ENCODE data around the gene HLA-DQB2.

HLA-DQB2 gene

GRCh38 chr6:32744776-32745175 is 18.6 kb downstream of the HLA-DQB2 start:
- no peak for DNase-seq

- DNase-seq, result no peak
Measured at GRCh38 chr6:32742374-32742773, 21.0 kb downstream of the HLA-DQB2 start.

- no peak for DNase-seq
Measured at GRCh38 chr6:32741031-32741960, 22.0 kb downstream of the HLA-DQB2 start, which contains the start of gene HLA-DQA2. Gene HLA-DQA2, plus strand, starts transcription at chr6:32741391. Its CDS starts 53 bp downstream, at chr6:32741444.

GRCh38 chr6:32738126-32738525 is 25.2 kb downstream of the HLA-DQB2 start:
- no peak for DNase-seq

DNA sequence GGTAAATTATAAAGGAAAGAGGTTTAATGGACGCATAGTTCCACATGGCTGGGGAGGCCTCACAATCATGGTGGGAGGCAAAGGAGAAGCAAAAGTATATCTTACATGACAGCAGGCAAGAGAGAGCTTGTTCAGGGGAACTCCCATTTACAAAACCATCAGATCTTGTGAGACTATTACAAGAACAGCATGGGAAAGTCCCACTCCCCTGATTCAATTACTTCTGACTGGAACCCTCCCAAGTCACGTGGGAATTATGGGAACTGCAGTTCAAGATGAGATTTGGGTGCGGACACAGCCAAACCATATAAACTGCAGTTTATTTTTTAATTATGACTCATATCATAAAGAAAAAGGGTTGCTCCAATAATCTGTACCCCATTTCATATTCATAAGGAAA is 44.5 kb downstream of the HLA-DQB2 start:
- no peak for DNase-seq

DNA sequence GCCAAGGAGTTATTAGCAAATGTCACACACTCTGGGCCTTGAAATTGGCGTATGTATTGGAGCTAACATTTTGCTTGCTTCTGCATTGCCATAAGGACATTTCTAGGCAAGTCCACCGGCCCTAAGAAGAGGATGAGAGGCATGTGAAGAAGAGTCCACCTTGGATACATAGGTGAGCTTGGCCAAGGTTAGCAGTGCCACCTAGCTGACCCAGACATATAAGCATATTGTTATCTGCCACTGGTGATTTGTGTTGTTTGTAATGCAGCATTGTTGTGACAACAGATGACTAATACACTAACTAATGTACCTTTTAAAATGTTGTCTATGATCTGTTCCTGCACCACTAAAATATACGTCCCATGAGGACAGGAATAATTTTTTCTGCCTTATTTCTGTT is 46.9 kb downstream of the HLA-DQB2 start:
- no peak for DNase-seq

DNA sequence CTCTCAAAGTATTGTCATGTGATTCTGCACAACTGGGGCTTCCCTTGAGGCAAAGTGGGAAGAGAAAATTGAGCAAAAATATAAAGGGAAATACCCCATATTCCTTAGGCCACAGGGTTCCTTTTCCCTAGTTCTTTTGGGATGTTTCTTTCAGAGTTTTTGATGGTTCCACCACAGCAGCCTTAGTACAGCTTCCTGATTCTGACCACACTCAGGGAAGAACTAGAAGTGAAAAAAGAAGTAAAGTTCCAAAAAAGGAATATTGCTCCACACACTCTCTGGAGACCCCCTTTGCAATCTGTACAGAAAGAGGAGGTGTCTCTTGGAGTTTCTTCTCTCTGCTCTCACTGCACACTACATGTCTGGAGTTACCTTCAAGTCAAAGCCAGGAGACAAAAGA is 50.1 kb downstream of the HLA-DQB2 start:
- DNase-seq, result no peak

- no peak for DNase-seq
Measured at GRCh38 chr6:32709625-32710024, 53.7 kb downstream of the HLA-DQB2 start.

Data from effector CD4-positive, alpha-beta T cell (primary cell).